Astrocyte (in vitro differentiated cells and primary cell): ENCODE measurements around the gene PRAMEF20.
"Not testable (repeated sequence)": the region's sequence is repeated elsewhere in the genome, so short reads cannot be mapped to it uniquely, and the experiment has no call there.

Experiments used
- CTCF ChIP-seq: IDR thresholded peaks from 2 replicates; pipeline ENCODE4 v1.5.1; 2011; ENCODE audit warnings: low read depth, mild to moderate bottlenecking, inconsistent platforms, low read length, moderate library complexity; ENCODE audit not compliant: insufficient read depth
- EZH2 ChIP-seq: IDR thresholded peaks from 2 replicates; pipeline ENCODE4 v1.6.1; 2012; ENCODE audit warnings: mild to moderate bottlenecking, low read length, inconsistent platforms; ENCODE audit not compliant: insufficient read depth

- not testable (repeated sequence) for TF ChIP-seq CTCF, EZH2
Measured at GRCh38 chr1:13364928-13365327, 45.3 kb upstream of the PRAMEF20 start.
